ENCODE results near the gene PTPRE. TPM values are rescaled to one million over a fixed set of nuclear protein-coding genes. Genes with fewer than 3 reads are reported as not detected.

Gene PTPRE
- total RNA-seq, 1 experiment from 2014 or later = 3.1 TPM

DNA sequence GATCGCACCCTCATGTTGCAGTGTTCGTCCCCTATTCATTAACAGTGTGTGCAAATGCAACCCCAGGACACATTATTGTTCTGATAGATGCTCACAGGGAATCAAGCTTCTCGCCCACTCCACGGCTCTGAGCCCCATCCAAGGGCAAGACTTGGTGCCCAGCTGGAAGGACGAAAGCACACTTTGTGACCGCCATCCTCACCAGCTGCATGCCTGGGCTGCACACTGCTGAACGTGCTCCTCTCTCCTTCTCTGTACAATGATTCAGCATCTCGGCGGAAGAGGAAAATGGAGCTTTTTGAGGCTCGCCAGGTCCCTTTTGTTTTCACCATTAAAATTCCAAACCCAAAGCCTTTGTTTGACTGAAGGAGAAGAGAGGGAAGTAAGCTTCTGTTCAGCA, 177.5 kb downstream of the PTPRE start (continued):
- TF ChIP-seq, protein P1, sequence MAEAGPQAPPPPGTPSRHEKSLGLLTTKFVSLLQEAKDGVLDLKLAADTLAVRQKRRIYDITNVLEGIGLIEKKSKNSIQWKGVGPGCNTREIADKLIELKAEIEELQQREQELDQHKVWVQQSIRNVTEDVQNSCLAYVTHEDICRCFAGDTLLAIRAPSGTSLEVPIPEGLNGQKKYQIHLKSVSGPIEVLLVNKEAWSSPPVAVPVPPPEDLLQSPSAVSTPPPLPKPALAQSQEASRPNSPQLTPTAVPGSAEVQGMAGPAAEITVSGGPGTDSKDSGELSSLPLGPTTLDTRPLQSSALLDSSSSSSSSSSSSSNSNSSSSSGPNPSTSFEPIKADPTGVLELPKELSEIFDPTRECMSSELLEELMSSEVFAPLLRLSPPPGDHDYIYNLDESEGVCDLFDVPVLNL (CRISPR knock-in tag; IDR thresholded peaks at IDR 0.05; ENCODE audit: borderline replicate concordance, low read depth) = no peak
- TF ChIP-seq, protein P2, sequence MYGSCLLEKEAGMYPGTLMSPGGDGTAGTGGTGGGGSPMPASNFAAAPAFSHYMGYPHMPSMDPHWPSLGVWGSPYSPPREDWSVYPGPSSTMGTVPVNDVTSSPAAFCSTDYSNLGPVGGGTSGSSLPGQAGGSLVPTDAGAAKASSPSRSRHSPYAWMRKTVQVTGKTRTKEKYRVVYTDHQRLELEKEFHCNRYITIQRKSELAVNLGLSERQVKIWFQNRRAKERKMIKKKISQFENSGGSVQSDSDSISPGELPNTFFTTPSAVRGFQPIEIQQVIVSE (CRISPR knock-in tag; IDR thresholded peaks at IDR 0.05; ENCODE audit: borderline replicate concordance) = no peak
- TF ChIP-seq, protein P3, sequence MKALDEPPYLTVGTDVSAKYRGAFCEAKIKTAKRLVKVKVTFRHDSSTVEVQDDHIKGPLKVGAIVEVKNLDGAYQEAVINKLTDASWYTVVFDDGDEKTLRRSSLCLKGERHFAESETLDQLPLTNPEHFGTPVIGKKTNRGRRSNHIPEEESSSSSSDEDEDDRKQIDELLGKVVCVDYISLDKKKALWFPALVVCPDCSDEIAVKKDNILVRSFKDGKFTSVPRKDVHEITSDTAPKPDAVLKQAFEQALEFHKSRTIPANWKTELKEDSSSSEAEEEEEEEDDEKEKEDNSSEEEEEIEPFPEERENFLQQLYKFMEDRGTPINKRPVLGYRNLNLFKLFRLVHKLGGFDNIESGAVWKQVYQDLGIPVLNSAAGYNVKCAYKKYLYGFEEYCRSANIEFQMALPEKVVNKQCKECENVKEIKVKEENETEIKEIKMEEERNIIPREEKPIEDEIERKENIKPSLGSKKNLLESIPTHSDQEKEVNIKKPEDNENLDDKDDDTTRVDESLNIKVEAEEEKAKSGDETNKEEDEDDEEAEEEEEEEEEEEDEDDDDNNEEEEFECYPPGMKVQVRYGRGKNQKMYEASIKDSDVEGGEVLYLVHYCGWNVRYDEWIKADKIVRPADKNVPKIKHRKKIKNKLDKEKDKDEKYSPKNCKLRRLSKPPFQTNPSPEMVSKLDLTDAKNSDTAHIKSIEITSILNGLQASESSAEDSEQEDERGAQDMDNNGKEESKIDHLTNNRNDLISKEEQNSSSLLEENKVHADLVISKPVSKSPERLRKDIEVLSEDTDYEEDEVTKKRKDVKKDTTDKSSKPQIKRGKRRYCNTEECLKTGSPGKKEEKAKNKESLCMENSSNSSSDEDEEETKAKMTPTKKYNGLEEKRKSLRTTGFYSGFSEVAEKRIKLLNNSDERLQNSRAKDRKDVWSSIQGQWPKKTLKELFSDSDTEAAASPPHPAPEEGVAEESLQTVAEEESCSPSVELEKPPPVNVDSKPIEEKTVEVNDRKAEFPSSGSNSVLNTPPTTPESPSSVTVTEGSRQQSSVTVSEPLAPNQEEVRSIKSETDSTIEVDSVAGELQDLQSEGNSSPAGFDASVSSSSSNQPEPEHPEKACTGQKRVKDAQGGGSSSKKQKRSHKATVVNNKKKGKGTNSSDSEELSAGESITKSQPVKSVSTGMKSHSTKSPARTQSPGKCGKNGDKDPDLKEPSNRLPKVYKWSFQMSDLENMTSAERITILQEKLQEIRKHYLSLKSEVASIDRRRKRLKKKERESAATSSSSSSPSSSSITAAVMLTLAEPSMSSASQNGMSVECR (CRISPR knock-in tag; IDR thresholded peaks at IDR 0.05; ENCODE audit: borderline replicate concordance) = no peak
- TF ChIP-seq FOXK1 (CRISPR knock-in tag; IDR thresholded peaks at IDR 0.05) = no peak
- TF ChIP-seq SOX15 (CRISPR knock-in tag; IDR thresholded peaks at IDR 0.05) = no peak
- TF ChIP-seq NR2C2 (CRISPR knock-in tag; IDR thresholded peaks at IDR 0.05) = no peak
- TF ChIP-seq, protein P4, sequence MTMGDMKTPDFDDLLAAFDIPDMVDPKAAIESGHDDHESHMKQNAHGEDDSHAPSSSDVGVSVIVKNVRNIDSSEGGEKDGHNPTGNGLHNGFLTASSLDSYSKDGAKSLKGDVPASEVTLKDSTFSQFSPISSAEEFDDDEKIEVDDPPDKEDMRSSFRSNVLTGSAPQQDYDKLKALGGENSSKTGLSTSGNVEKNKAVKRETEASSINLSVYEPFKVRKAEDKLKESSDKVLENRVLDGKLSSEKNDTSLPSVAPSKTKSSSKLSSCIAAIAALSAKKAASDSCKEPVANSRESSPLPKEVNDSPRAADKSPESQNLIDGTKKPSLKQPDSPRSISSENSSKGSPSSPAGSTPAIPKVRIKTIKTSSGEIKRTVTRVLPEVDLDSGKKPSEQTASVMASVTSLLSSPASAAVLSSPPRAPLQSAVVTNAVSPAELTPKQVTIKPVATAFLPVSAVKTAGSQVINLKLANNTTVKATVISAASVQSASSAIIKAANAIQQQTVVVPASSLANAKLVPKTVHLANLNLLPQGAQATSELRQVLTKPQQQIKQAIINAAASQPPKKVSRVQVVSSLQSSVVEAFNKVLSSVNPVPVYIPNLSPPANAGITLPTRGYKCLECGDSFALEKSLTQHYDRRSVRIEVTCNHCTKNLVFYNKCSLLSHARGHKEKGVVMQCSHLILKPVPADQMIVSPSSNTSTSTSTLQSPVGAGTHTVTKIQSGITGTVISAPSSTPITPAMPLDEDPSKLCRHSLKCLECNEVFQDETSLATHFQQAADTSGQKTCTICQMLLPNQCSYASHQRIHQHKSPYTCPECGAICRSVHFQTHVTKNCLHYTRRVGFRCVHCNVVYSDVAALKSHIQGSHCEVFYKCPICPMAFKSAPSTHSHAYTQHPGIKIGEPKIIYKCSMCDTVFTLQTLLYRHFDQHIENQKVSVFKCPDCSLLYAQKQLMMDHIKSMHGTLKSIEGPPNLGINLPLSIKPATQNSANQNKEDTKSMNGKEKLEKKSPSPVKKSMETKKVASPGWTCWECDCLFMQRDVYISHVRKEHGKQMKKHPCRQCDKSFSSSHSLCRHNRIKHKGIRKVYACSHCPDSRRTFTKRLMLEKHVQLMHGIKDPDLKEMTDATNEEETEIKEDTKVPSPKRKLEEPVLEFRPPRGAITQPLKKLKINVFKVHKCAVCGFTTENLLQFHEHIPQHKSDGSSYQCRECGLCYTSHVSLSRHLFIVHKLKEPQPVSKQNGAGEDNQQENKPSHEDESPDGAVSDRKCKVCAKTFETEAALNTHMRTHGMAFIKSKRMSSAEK (CRISPR knock-in tag; IDR thresholded peaks at IDR 0.05; ENCODE audit: borderline replicate concordance) = no peak
- no peak for TF ChIP-seq SP1 (CRISPR knock-in tag; conservative IDR thresholded peaks at IDR 0.05)

DNA sequence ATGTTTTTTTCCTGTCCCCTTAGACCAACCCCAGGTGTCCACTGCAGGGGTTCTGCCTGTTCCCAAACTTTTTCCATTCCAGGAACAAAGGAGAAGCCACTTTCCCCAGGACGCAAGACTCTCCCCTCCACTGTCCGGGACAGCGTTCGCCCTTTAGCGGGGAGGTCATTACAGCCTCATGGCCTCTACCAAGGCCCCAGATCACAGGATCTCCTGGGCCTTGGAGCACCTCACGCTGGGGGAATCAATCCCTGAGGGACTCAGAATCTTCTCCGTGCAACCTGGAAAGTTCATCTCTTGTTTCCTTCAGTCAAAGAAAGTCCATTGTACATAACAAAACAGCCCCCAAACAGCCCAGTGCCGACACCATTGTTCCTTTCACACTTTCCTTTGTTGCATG, 178.1 kb downstream of the PTPRE start:
- Mint-ChIP-seq H3K27ac (no peak overlapping the region), H3K4me1 (peaks cover 37% of the 10 kb centered on the region), H3K27me3 (ENCODE audit: low read depth) (no peaks in the 10 kb centered on the region), H3K9me3 (no peaks in the 10 kb centered on the region), H3K36me3 (no peaks in the 10 kb centered on the region), H3K4me3 (no peak overlapping the region)
- POLR2A ChIA-PET = no interaction called here
- CTCF ChIA-PET = no interaction called here
- DNase-seq (ENCODE audit: low spot score) (no peak), ATAC-seq (no peak)
- TF ChIP-seq, protein P5, sequence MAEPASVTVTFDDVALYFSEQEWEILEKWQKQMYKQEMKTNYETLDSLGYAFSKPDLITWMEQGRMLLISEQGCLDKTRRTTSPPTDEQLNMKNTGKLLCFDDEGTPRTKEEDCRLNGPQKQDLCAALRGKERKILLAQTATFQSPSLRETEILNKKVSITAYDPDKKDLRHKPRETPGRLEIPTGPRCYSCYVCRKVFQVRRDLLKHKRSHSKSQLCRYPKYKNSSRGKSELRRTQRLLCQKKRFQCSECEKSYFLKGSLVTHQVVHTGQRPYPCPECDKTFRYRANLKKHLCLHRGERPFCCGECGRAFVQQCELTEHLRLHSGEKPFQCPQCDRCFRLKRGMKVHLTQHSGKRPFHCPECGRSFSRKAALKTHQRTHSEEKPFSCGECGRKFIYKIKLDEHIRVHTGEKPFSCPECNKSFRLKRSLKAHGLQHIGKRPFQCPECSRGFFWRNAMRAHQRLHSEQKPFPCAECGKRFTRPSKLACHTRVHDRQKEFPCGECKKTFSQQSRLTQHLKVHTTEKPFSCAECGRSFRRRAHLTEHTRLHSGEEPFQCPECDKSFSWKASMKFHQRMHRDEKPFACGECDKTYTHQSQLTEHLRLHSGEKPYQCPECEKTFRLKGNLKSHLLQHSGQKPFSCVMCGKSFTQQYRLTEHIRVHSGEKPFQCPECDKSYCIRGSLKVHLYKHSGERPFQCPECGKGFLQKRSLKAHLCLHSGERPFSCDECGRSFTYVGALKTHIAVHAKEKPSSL (CRISPR knock-in tag; conservative IDR thresholded peaks at IDR 0.05) = no peak
- TF ChIP-seq RORB (CRISPR knock-in tag; IDR thresholded peaks at IDR 0.05) (no peak), ZNF232 (CRISPR knock-in tag; IDR thresholded peaks at IDR 0.05) (no peak), ZNF138 (CRISPR knock-in tag; conservative IDR thresholded peaks at IDR 0.05) (no peak), ZNF423 (CRISPR knock-in tag; IDR thresholded peaks at IDR 0.05) (no peak), TEAD1 (CRISPR knock-in tag; IDR thresholded peaks at IDR 0.05) (no peak), FOXP1 (CRISPR knock-in tag; IDR thresholded peaks at IDR 0.05; ENCODE audit: borderline replicate concordance) (no peak)
- TF ChIP-seq, protein P6, sequence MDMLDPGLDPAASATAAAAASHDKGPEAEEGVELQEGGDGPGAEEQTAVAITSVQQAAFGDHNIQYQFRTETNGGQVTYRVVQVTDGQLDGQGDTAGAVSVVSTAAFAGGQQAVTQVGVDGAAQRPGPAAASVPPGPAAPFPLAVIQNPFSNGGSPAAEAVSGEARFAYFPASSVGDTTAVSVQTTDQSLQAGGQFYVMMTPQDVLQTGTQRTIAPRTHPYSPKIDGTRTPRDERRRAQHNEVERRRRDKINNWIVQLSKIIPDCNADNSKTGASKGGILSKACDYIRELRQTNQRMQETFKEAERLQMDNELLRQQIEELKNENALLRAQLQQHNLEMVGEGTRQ (CRISPR knock-in tag; IDR thresholded peaks at IDR 0.05) = no peak
- TF ChIP-seq, protein P7, sequence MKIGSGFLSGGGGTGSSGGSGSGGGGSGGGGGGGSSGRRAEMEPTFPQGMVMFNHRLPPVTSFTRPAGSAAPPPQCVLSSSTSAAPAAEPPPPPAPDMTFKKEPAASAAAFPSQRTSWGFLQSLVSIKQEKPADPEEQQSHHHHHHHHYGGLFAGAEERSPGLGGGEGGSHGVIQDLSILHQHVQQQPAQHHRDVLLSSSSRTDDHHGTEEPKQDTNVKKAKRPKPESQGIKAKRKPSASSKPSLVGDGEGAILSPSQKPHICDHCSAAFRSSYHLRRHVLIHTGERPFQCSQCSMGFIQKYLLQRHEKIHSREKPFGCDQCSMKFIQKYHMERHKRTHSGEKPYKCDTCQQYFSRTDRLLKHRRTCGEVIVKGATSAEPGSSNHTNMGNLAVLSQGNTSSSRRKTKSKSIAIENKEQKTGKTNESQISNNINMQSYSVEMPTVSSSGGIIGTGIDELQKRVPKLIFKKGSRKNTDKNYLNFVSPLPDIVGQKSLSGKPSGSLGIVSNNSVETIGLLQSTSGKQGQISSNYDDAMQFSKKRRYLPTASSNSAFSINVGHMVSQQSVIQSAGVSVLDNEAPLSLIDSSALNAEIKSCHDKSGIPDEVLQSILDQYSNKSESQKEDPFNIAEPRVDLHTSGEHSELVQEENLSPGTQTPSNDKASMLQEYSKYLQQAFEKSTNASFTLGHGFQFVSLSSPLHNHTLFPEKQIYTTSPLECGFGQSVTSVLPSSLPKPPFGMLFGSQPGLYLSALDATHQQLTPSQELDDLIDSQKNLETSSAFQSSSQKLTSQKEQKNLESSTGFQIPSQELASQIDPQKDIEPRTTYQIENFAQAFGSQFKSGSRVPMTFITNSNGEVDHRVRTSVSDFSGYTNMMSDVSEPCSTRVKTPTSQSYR (CRISPR knock-in tag; IDR thresholded peaks at IDR 0.05) = no peak
- TF ChIP-seq, protein P8, sequence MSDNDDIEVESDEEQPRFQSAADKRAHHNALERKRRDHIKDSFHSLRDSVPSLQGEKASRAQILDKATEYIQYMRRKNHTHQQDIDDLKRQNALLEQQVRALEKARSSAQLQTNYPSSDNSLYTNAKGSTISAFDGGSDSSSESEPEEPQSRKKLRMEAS (CRISPR knock-in tag; IDR thresholded peaks at IDR 0.05) = no peak
